H1 (cell line): ENCODE results near the gene PTPN7. TPM values are rescaled to one million over a fixed set of nuclear protein-coding genes. Genes with fewer than 3 reads are reported as not detected.
A peak's percentile ranks its signal among the peaks of the same experiment; 100 is the strongest.

ENCODE experiments used
- CTCF ChIA-PET: fragments of 300-600 bp; sonication (Branson Sonifier 250); formaldehyde crosslinking; loops from one replicate; lab custom pipeline; 2021; ENCODE audit not compliant: partially characterized antibody; lab: Charles Lee
- POLR2A ChIA-PET: fragments of 300-600 bp; sonication (Branson Sonifier 250); formaldehyde crosslinking; loops from one replicate; lab custom pipeline; 2021; ENCODE audit warnings: inconsistent platforms; ENCODE audit not compliant: partially characterized antibody; lab: Charles Lee
- DNase-seq, 2 experiments: peaks; one replicate each; pipeline versions ENCODE4 v3.0.0 to v3.0.0-alpha.2; 2010 to 2022; ENCODE audit warnings: low spot score in 2 of 2, low read depth in 1 of 2, mixed read lengths in 1 of 2
- FAIRE-seq: peaks from 2 replicates; lab custom pipeline; 2011; peaks lifted over from hg19 to GRCh38; lab: Jason Lieb, UNC
- H2AFZ ChIP-seq: 2 replicates; pipeline ENCODE4 v1.8.1; 2012; ENCODE audit warnings: low read length, inconsistent platforms
- H2AK5ac ChIP-seq: 2 replicates; pipeline ENCODE4 v1.6.1; 2013; ENCODE audit warnings: low read depth, low read length
- H2BK120ac ChIP-seq: replicated peaks from 2 replicates; pipeline ENCODE3; 2013; ENCODE audit warnings: low read depth, low read length, inconsistent platforms
- H2BK12ac ChIP-seq: 2 replicates; pipeline ENCODE4 v1.6.1; 2013; ENCODE audit warnings: low read depth, low read length
- H2BK15ac ChIP-seq: 2 replicates; pipeline ENCODE4 v1.6.1; 2013; ENCODE audit warnings: low read length
- H2BK20ac ChIP-seq: 2 replicates; pipeline ENCODE4 v1.6.1; 2013; ENCODE audit warnings: low read length
- H2BK5ac ChIP-seq: 2 replicates; pipeline ENCODE4 v1.6.1; 2013; ENCODE audit warnings: low read depth, low read length
- H3K14ac ChIP-seq: 2 replicates; pipeline ENCODE4 v1.6.1; 2013; ENCODE audit warnings: inconsistent platforms; ENCODE audit not compliant: insufficient read length
- H3K18ac ChIP-seq: 2 replicates; pipeline ENCODE4 v1.6.1; 2013; ENCODE audit warnings: low read length; ENCODE audit errors: extremely low read depth
- H3K23ac ChIP-seq: 2 replicates; pipeline ENCODE4 v1.6.1; 2013; ENCODE audit warnings: inconsistent platforms; ENCODE audit not compliant: insufficient read length
- H3K23me2 ChIP-seq: 2 replicates; pipeline ENCODE4 v1.6.1; 2013; ENCODE audit warnings: low read depth, low read length
- H3K27ac ChIP-seq: 2 replicates; pipeline ENCODE4 v1.6.1; 2011; ENCODE audit warnings: low read depth, low read length, inconsistent platforms
- H3K27me3 ChIP-seq, 4 experiments: replicated peaks in 1 of 4; 1 replicate in 1 of 4; 2 replicates in 3 of 4; pipeline versions ENCODE4 v1.6.1 to v1.8.1; 2011 to 2013; ENCODE audit warnings: low read length in 3 of 4, mild to moderate bottlenecking in 3 of 4, inconsistent platforms in 2 of 4, mixed read lengths in 2 of 4, moderate library complexity in 1 of 4; ENCODE audit not compliant: control insufficient read depth in 3 of 4, insufficient read depth in 3 of 4; ENCODE audit errors: extremely low read depth in 1 of 4
- H3K36me3 ChIP-seq, 4 experiments: 2 replicates each; pipeline versions ENCODE4 v1.6.1 to v1.8.1; 2011 to 2013; ENCODE audit warnings: mild to moderate bottlenecking in 4 of 4, low read length in 3 of 4, moderate library complexity in 2 of 4, control low read depth in 1 of 4, inconsistent platforms in 1 of 4; ENCODE audit not compliant: insufficient read depth in 4 of 4, control insufficient read depth in 2 of 4
- H3K4ac ChIP-seq: replicated peaks from 2 replicates; pipeline ENCODE3; 2013; ENCODE audit warnings: low read length, low read depth, mixed read lengths, inconsistent platforms; ENCODE audit not compliant: insufficient read length
- H3K4me1 ChIP-seq, 4 experiments: replicated peaks in 1 of 4; 1 replicate in 1 of 4; 2 replicates in 3 of 4; pipeline versions ENCODE4 v1.6.1 to v1.8.1; 2011 to 2013; ENCODE audit warnings: low read length in 3 of 4, inconsistent platforms in 2 of 4, mixed read lengths in 1 of 4; ENCODE audit not compliant: insufficient read depth in 4 of 4, control insufficient read depth in 3 of 4
- H3K4me2 ChIP-seq, 2 experiments: 2 replicates each; pipeline versions ENCODE4 v1.6.1 to v1.8.1; 2011 to 2013; ENCODE audit warnings: low read depth in 2 of 2, low read length in 2 of 2, control low read depth in 1 of 2, inconsistent platforms in 1 of 2, mild to moderate bottlenecking in 1 of 2; ENCODE audit not compliant: insufficient read depth in 1 of 2
- H3K4me3 ChIP-seq, 4 experiments: fragments of 200-600, 300-600 bp in 1 of 4; sonication (generic), shearing (Covaris generic), sonication (Bioruptor Twin) in 1 of 4; 2 replicates each; pipeline versions ENCODE4 v1.5.1 to v1.8.1; 2011 to 2016; ENCODE audit warnings: low read length in 4 of 4, low read depth in 3 of 4, control low read depth in 2 of 4, inconsistent platforms in 2 of 4, mild to moderate bottlenecking in 2 of 4, mixed read lengths in 1 of 4, moderate library complexity in 1 of 4; ENCODE audit not compliant: insufficient read depth in 2 of 4; ENCODE audit errors: extremely low read depth in 1 of 4
- H3K56ac ChIP-seq: replicated peaks from 2 replicates; pipeline ENCODE3; 2013; ENCODE audit warnings: low read depth, mild to moderate bottlenecking, mixed read lengths, low read length, inconsistent platforms; ENCODE audit not compliant: insufficient read length
- H3K79me1 ChIP-seq: 2 replicates; pipeline ENCODE4 v1.6.1; 2013; ENCODE audit warnings: low read depth, low read length, control low read depth
- H3K79me2 ChIP-seq, 2 experiments: 2 replicates each; pipeline versions ENCODE4 v1.6.1 to v1.8.1; 2012 to 2013; ENCODE audit warnings: low read length in 2 of 2, mild to moderate bottlenecking in 2 of 2, inconsistent platforms in 1 of 2; ENCODE audit not compliant: insufficient read depth in 2 of 2, control insufficient read depth in 1 of 2
- H3K9ac ChIP-seq, 4 experiments: replicated peaks in 1 of 4; 1 replicate in 1 of 4; 2 replicates in 3 of 4; pipeline versions ENCODE4 v1.6.1 to v1.8.1; 2011 to 2013; ENCODE audit warnings: low read depth in 3 of 4, low read length in 3 of 4, control low read depth in 2 of 4, mild to moderate bottlenecking in 2 of 4, moderate library complexity in 2 of 4, inconsistent platforms in 1 of 4; ENCODE audit errors: extremely low read depth in 1 of 4
- H3K9me3 ChIP-seq, 2 experiments: 2 replicates each; pipeline versions ENCODE4 v1.6.1 to v1.8.1; 2012 to 2013; ENCODE audit warnings: mild to moderate bottlenecking in 2 of 2, moderate library complexity in 2 of 2, control low read depth in 1 of 2, inconsistent platforms in 1 of 2, low read depth in 1 of 2, low read length in 1 of 2, mixed read lengths in 1 of 2; ENCODE audit not compliant: insufficient read depth in 2 of 2
- H4K20me1 ChIP-seq, 2 experiments: replicated peaks in 1 of 2; 2 replicates each; pipeline versions ENCODE3 to v1.8.1; 2011 to 2013; ENCODE audit warnings: inconsistent platforms in 2 of 2, low read length in 2 of 2, mild to moderate bottlenecking in 1 of 2; ENCODE audit not compliant: insufficient read depth in 2 of 2, control insufficient read depth in 1 of 2
- H4K5ac ChIP-seq: 2 replicates; pipeline ENCODE4 v1.6.1; 2013; ENCODE audit warnings: low read length, low read depth, mixed read lengths, inconsistent platforms; ENCODE audit not compliant: insufficient read length
- H4K8ac ChIP-seq: 2 replicates; pipeline ENCODE4 v1.8.0; 2013; ENCODE audit warnings: mild to moderate bottlenecking, moderate library complexity, low read length, inconsistent platforms; ENCODE audit not compliant: insufficient read depth; ENCODE audit errors: extremely low read depth
- H4K91ac ChIP-seq: replicated peaks from 2 replicates; pipeline ENCODE3; 2013; ENCODE audit warnings: low read length, mixed read lengths, inconsistent platforms; ENCODE audit not compliant: insufficient read length
- ATF2 ChIP-seq: IDR thresholded peaks from 2 replicates; pipeline ENCODE4 v1.6.1; 2012; ENCODE audit warnings: low read length, inconsistent platforms
- BRCA1 ChIP-seq: IDR thresholded peaks from 2 replicates; pipeline ENCODE4 v1.6.1; 2012; ENCODE audit warnings: low read depth, low read length, improper control_type of control experiment
- CBX8 ChIP-seq: fragments of 300-800, 300-1000 bp; sonication (generic); IDR thresholded peaks from 2 replicates; pipeline ENCODE4 v1.7.1; 2016; ENCODE audit warnings: low read depth, low read length, borderline replicate concordance
- CHD1 ChIP-seq: IDR thresholded peaks from 2 replicates; pipeline ENCODE4 v1.6.1; 2012; ENCODE audit warnings: low read depth, low read length, improper control_type of control experiment
- GTF2F1 ChIP-seq: IDR thresholded peaks from 2 replicates; pipeline ENCODE4 v1.6.1; 2012; ENCODE audit warnings: low read depth, low read length, improper control_type of control experiment, borderline replicate concordance
- KDM5A ChIP-seq: fragments of 200-600 bp; IDR thresholded peaks from 2 replicates; pipeline ENCODE4 v1.7.1; 2012; ENCODE audit warnings: mild to moderate bottlenecking, low read length, inconsistent platforms, mixed read lengths
- POLR2A ChIP-seq, 2 experiments: IDR thresholded peaks; 1 replicate in 1 of 2; 2 replicates in 1 of 2; pipeline ENCODE4 v1.6.1; 2011; ENCODE audit warnings: low read depth in 2 of 2, low read length in 2 of 2, mild to moderate bottlenecking in 2 of 2; ENCODE audit errors: control extremely low read depth in 1 of 2
- TAF1 ChIP-seq: IDR thresholded peaks from 2 replicates; pipeline ENCODE4 v1.6.1; 2011; ENCODE audit warnings: mild to moderate bottlenecking, low read depth, low read length
- WGBS, 2 experiments: shearing (Covaris generic) in 1 of 2; methylation state at CpG; one replicate each; pipeline versions ENCODE4 v1.1.6 to v1.1.7; 2013 to 2015; ENCODE audit warnings: low lambda C conversion rate in 2 of 2, mixed read lengths in 2 of 2, inconsistent platforms in 1 of 2, low coverage in 1 of 2, missing lambda C conversion rate in 1 of 2; ENCODE audit not compliant: insufficient replicate concordance in 2 of 2, insufficient coverage in 1 of 2, insufficient read length in 1 of 2; ENCODE audit errors: extremely low coverage in 1 of 2, missing lambda C conversion rate in 1 of 2; 5-methylcytosine and 5-hydroxymethylcytosine counted together
- polyA plus RNA-seq, 7 experiments: library from polyadenylated mRNA; depleted of rRNA in 3 of 7; stranded (reverse) in 5 of 7; unstranded in 2 of 7; fragments of >200 nt in 5 of 7; fragments of 200-250 nt in 2 of 7; gene quantifications; 1 replicate in 5 of 7; 2 replicates in 1 of 7; 4 replicates in 1 of 7; pipeline versions ENCODE4 v1.2.1 to v1.2.3, GENCODE V29; 2011 to 2013; ENCODE audit warnings: missing spikeins in 2 of 7, mixed read lengths in 2 of 7
- total RNA-seq: library from RNA; stranded (reverse); fragmentation: NEBNext Ultra II Directional; extraction: Animal tissue kit (Norgen Biotek cat#: 25700); gene quantifications from 2 replicates; pipeline ENCODE4 v1.2.1, GENCODE V29; 2021

The PTPN7 gene
- total and polyA plus RNA-seq, 2 of the 8 experiments (the other 6 are each of a cell fraction or from before 2014, with no cell fraction given): 0.20 TPM; not detected in 1

- ChIA-PET CTCF (interaction anchor here (1.2 to 10.1 kb wide), 6 partner anchors 9 to 25 kb away, joined by 3 to 77 read pairs (median 10); no protein-coding TSS in a partner anchor), POLR2A (interaction anchor here (1.0 to 2.7 kb wide), 2 partner anchors 16 to 154 kb away, joined by 3 to 6 read pairs; partner anchors contain the start of gene ELF3)
- H3K79me2 ChIP-seq: no peaks in the 10 kb centered on the region
- no peak for TF ChIP-seq CBX8
- TF ChIP-seq TAF1: no peak
- TF ChIP-seq BRCA1: no peak
- TF ChIP-seq ATF2: no peak
- no peak for TF ChIP-seq KDM5A
- no peak for TF ChIP-seq CHD1
- no peak for TF ChIP-seq POLR2A (IDR thresholded peaks at IDR 0.05; ENCODE audit: control extremely low read depth in 1 of 2, low read depth in 2 of 2, low read length in 2 of 2)
- TF ChIP-seq GTF2F1: no peak
- no peak overlapping the region for H2AFZ ChIP-seq
- no peak overlapping the region for H3K27ac ChIP-seq
- H4K91ac ChIP-seq: peak overlapping the region; percentile 60
- no peak overlapping the region for H3K4me2 ChIP-seq
- no peak overlapping the region for H2BK20ac ChIP-seq
- H3K79me1 ChIP-seq: no peaks in the 10 kb centered on the region
- peak overlapping the region; percentile 50; the same call in 1 of the 2 replicates for H2BK12ac ChIP-seq
- DNase-seq (no peak), FAIRE-seq (no peak)
- H3K27me3 ChIP-seq: no peaks in the 10 kb centered on the region
- peak overlapping the region; percentile 97; the same call in 1 of the 2 replicates for H2BK15ac ChIP-seq
- no peaks in the 10 kb centered on the region for H3K23me2 ChIP-seq
- H3K23ac ChIP-seq: no peak overlapping the region
- H2BK120ac ChIP-seq: no peak overlapping the region
- no peaks in the 10 kb centered on the region for H3K36me3 ChIP-seq
- H3K56ac ChIP-seq: no peak overlapping the region
- H3K4me1 ChIP-seq: peaks cover 2 to 25% (median 14%) of the 10 kb centered on the region in 4 experiments
- no peak overlapping the region for H3K18ac ChIP-seq
- no peak overlapping the region for H4K5ac ChIP-seq
- no peaks in the 10 kb centered on the region for H4K20me1 ChIP-seq
- H3K14ac ChIP-seq: no peak overlapping the region
- WGBS, 2 experiments: 83% methylated on average over 11 of the region's 11 CpGs; no CpG with 5 or more reads in 1 of the 2 experiments
- H3K4me3 ChIP-seq: no peak overlapping the region
- no peaks in the 10 kb centered on the region for H3K9me3 ChIP-seq
- H2AK5ac ChIP-seq: no peak overlapping the region
- no peak overlapping the region for H4K8ac ChIP-seq
- no peak overlapping the region for H3K4ac ChIP-seq
- H2BK5ac ChIP-seq: no peak overlapping the region
- no peak overlapping the region for H3K9ac ChIP-seq
Observed at GRCh38 chr1:202164271-202165037, 4.1 kb upstream of the PTPN7 start.
